PC-3 (cell line): ENCODE results near the gene CNST.

Experiments
- CTCF ChIP-seq: fragments of 300-600 bp; sonication (generic); conservative IDR thresholded peaks from 2 replicates; pipeline ENCODE4 v1.5.1; 2017; ENCODE audit warnings: antibody characterized with exemption, low read depth, mild to moderate bottlenecking, low read length
- EZH2phosphoT487 ChIP-seq: fragments of 300-600 bp; sonication (generic); IDR thresholded peaks from 2 replicates; pipeline ENCODE4 v1.6.1; 2018; ENCODE audit warnings: mild to moderate bottlenecking, antibody characterized with exemption, low read length, borderline replicate concordance

GRCh38 chr1:246624091-246624490 lies 57.8 kb downstream of the CNST start:
- no peak for TF ChIP-seq CTCF
- TF ChIP-seq EZH2phosphoT487: no peak
